K562 (cell line): Measurements from ENCODE around the gene KCND3. TPM values are rescaled to one million over a fixed set of nuclear protein-coding genes. Genes with fewer than 3 reads are reported as not detected.

Experiments used
- ATAC-seq: fragments of 200-7000 bp; cut with Tn5 transposase; 3 replicates; pipeline ENCODE4 v1.9.1; 2020; ENCODE audit warnings: moderate library complexity
- BruUV-seq: library from RNA; stranded (reverse); fragments of 400-500 nt; replicated peaks from 2 replicates; lab custom pipeline; 2021; lab: Mats Ljungman, UMichigan
- CTCF ChIA-PET: fragments of 300-600 bp; formaldehyde crosslinking; extraction: SDS; loops from one replicate; lab custom pipeline; 2021; ENCODE audit warnings: low intra/inter-chr PET ratio; lab: Yijun Ruan, JAX
- POLR2A ChIA-PET: fragments of 300-600, 350-650 bp; sonication (Branson Sonifier 250); formaldehyde crosslinking; extraction: SDS; loops from one replicate; lab custom pipeline; 2021; ENCODE audit warnings: antibody characterized with exemption, inconsistent platforms; lab: Yijun Ruan, JAX
- DNase-seq, 4 experiments: peaks; one replicate each; pipeline versions ENCODE4 v3.0.0 to v3.0.0-alpha.2; 2011 to 2018; ENCODE audit warnings: low spot score in 3 of 4, mixed read lengths in 3 of 4; ENCODE audit errors: extremely low read depth in 1 of 4
- FAIRE-seq: peaks from 2 replicates; lab custom pipeline; 2011; peaks lifted over from hg19 to GRCh38; lab: Jason Lieb, UNC
- H2AFZ ChIP-seq: 2 replicates; pipeline ENCODE4 v1.6.0; 2011; ENCODE audit warnings: low read depth, low read length, control low read depth, inconsistent platforms
- H3K27ac ChIP-seq: fragments of 200-600 bp; 3 replicates; pipeline ENCODE4 v1.8.0; 2011; ENCODE audit warnings: low read depth, mild to moderate bottlenecking, control low read depth, inconsistent platforms, low read length, moderate library complexity, mixed read lengths; ENCODE audit errors: extremely low read depth
- H3K27me3 ChIP-seq, 2 experiments: fragments of 300-600 bp in 1 of 2; 2 replicates in 1 of 2; 3 replicates in 1 of 2; pipeline versions ENCODE4 v1.6.0 to v1.8.0; 2011; ENCODE audit warnings: inconsistent platforms in 2 of 2, low read length in 2 of 2, mild to moderate bottlenecking in 1 of 2, mixed read lengths in 1 of 2, moderate library complexity in 1 of 2; ENCODE audit not compliant: control insufficient read depth in 2 of 2, insufficient read depth in 2 of 2
- H3K36me3 ChIP-seq: fragments of 300-600 bp; 3 replicates; pipeline ENCODE4 v1.8.0; 2011; ENCODE audit warnings: mild to moderate bottlenecking, low read length, inconsistent platforms; ENCODE audit not compliant: control insufficient read depth, insufficient read depth
- H3K4me1 ChIP-seq, 2 experiments: fragments of 200-600 bp in 1 of 2; replicated peaks in 1 of 2; 2 replicates in 1 of 2; 3 replicates in 1 of 2; pipeline versions ENCODE4 v1.5.1 to v1.8.0; 2011; ENCODE audit warnings: inconsistent platforms in 2 of 2, low read length in 2 of 2, mild to moderate bottlenecking in 1 of 2, mixed read lengths in 1 of 2, moderate library complexity in 1 of 2; ENCODE audit not compliant: control insufficient read depth in 2 of 2, insufficient read depth in 2 of 2
- H3K4me2 ChIP-seq: 2 replicates; pipeline ENCODE4 v1.6.1; 2011; ENCODE audit warnings: low read length, control low read depth, inconsistent platforms, mixed read lengths; ENCODE audit not compliant: insufficient read depth
- H3K4me3 ChIP-seq: fragments of 200-600 bp; sonication (generic), shearing (Covaris generic); 2 replicates; pipeline ENCODE4 v1.5.1; 2016; ENCODE audit warnings: control low read depth, inconsistent platforms
- H3K79me2 ChIP-seq: fragments of 200-600 bp; 3 replicates; pipeline ENCODE4 v1.8.0; 2011; ENCODE audit warnings: low read length, inconsistent platforms; ENCODE audit not compliant: control insufficient read depth, insufficient read depth
- H3K9ac ChIP-seq, 2 experiments: 2 replicates each; pipeline versions ENCODE4 v1.6.0 to v1.6.1; 2011; ENCODE audit warnings: low read depth in 2 of 2, low read length in 2 of 2, control low read depth in 1 of 2, inconsistent platforms in 1 of 2, mild to moderate bottlenecking in 1 of 2, mixed read lengths in 1 of 2; ENCODE audit not compliant: insufficient read depth in 1 of 2
- H3K9me1 ChIP-seq: one replicate; pipeline ENCODE4 v1.6.0; 2011; ENCODE audit warnings: inconsistent platforms, mild to moderate bottlenecking, low read length, moderate library complexity; ENCODE audit not compliant: control insufficient read depth, insufficient read depth
- H3K9me3 ChIP-seq: replicated peaks from 2 replicates; pipeline ENCODE4 v1.5.1; 2011; ENCODE audit warnings: low read depth, low read length, inconsistent platforms; ENCODE audit not compliant: control insufficient read depth, insufficient read depth
- H4K20me1 ChIP-seq: replicated peaks from 2 replicates; pipeline ENCODE4 v1.6.1; 2011; ENCODE audit warnings: low read length, inconsistent platforms, mixed read lengths; ENCODE audit not compliant: control insufficient read depth, insufficient read depth
- FOXO4 ChIP-seq: fragments of 450-650 bp; formaldehyde crosslinking; IDR thresholded peaks from 2 replicates; pipeline ENCODE4 v1.4.0; 2020; ENCODE audit warnings: mild to moderate bottlenecking, moderate library complexity
- POLR3A ChIP-seq: IDR thresholded peaks from 2 replicates; pipeline ENCODE4 v1.6.1; 2011; ENCODE audit warnings: borderline replicate concordance, mild to moderate bottlenecking, moderate library complexity; ENCODE audit not compliant: insufficient read length, insufficient read depth; ENCODE audit errors: extremely low read depth
- RFX5 ChIP-seq: IDR thresholded peaks from 2 replicates; pipeline ENCODE4 v1.6.1; 2011; ENCODE audit warnings: low read depth, mild to moderate bottlenecking, improper control_type of control experiment, low read length
- THRB ChIP-seq: fragments of 450-650 bp; formaldehyde crosslinking; conservative IDR thresholded peaks from 2 replicates; pipeline ENCODE4 v1.4.0; 2022; ENCODE audit warnings: mild to moderate bottlenecking, missing genetic modification characterization
- YBX1 ChIP-seq: fragments of 450-650 bp; IDR thresholded peaks from 2 replicates; pipeline ENCODE4 v1.7.1; 2016; ENCODE audit warnings: mild to moderate bottlenecking
- ZC3H4 ChIP-seq: sonication (generic); formaldehyde crosslinking; IDR thresholded peaks from 2 replicates; pipeline ENCODE4 v1.9.0; 2021; ENCODE audit warnings: missing genetic modification reagents, borderline replicate concordance
- ZNF124 ChIP-seq: sonication (generic); formaldehyde crosslinking; IDR thresholded peaks from 2 replicates; pipeline ENCODE4 v1.8.1; 2022; ENCODE audit warnings: missing genetic modification reagents
- ZNF174 ChIP-seq: fragments of 250-450 bp; sonication (Bioruptor Pico); IDR thresholded peaks from 2 replicates; pipeline ENCODE4 v1.4.0; 2020; ENCODE audit warnings: mild to moderate bottlenecking
- WGBS: fragments of 100-300 bp; shearing (Covaris generic); methylation state at CpG from one replicate; pipeline ENCODE4 v1.1.6; 2016; ENCODE audit warnings: low coverage, mixed read lengths; ENCODE audit not compliant: insufficient coverage; ENCODE audit errors: missing lambda C conversion rate; 5-methylcytosine and 5-hydroxymethylcytosine counted together
- in situ Hi-C: fragments of 300-500 bp; cut with MboI; formaldehyde crosslinking; loops from 4 replicates; pipeline ENCODE4 v1.15.0; 2018; ENCODE audit warnings: inconsistent platforms, mixed read lengths
- intact Hi-C: fragments of 100-400 bp; cut with micrococcal nuclease; formaldehyde crosslinking; loops from 2 replicates; pipeline ENCODE4 v1.14.2; 2022
- polyA plus RNA-seq, 8 experiments: library from polyadenylated mRNA; depleted of rRNA in 4 of 8; stranded (reverse) in 5 of 8; unstranded in 3 of 8; fragments of >200 nt; fragmentation: Nextera tagmentation in 2 of 8; fragmentation: Illumina TruSeq in 1 of 8; extraction: Ambion mirVana in 2 of 8; extraction: Trizol in 1 of 8; gene quantifications; 2 replicates each; pipeline versions ENCODE4 v1.2.1 to v1.2.3, GENCODE V29; 2011 to 2014; ENCODE audit warnings: inconsistent platforms in 1 of 8, missing spikeins in 1 of 8
- total RNA-seq, 7 experiments: library from RNA; depleted of rRNA in 6 of 7; stranded (reverse); fragments of >200 nt in 6 of 7; fragmentation: Illumina TruSeq in 2 of 7; extraction: Trizol in 2 of 7; gene quantifications; 2 replicates each; pipeline versions ENCODE4 v1.2.1 to v1.2.3, GENCODE V29; 2011 to 2021; ENCODE audit warnings: low replicate concordance in 1 of 7
- TF ChIP-seq, protein P1 (sequence below): sonication (generic); formaldehyde crosslinking; IDR thresholded peaks from 2 replicates; pipeline ENCODE4 v1.8.0; 2023; ENCODE audit warnings: mild to moderate bottlenecking, missing genetic modification reagents
- TF ChIP-seq, protein P2 (sequence below): sonication (generic); formaldehyde crosslinking; IDR thresholded peaks from 2 replicates; pipeline ENCODE4 v1.9.0; 2022; ENCODE audit warnings: mild to moderate bottlenecking, missing genetic modification reagents

Gene KCND3
- total and polyA plus RNA-seq, 9 of the 15 experiments (the other 6 are each of a cell fraction or from before 2014, with no cell fraction given): not detected

DNA sequence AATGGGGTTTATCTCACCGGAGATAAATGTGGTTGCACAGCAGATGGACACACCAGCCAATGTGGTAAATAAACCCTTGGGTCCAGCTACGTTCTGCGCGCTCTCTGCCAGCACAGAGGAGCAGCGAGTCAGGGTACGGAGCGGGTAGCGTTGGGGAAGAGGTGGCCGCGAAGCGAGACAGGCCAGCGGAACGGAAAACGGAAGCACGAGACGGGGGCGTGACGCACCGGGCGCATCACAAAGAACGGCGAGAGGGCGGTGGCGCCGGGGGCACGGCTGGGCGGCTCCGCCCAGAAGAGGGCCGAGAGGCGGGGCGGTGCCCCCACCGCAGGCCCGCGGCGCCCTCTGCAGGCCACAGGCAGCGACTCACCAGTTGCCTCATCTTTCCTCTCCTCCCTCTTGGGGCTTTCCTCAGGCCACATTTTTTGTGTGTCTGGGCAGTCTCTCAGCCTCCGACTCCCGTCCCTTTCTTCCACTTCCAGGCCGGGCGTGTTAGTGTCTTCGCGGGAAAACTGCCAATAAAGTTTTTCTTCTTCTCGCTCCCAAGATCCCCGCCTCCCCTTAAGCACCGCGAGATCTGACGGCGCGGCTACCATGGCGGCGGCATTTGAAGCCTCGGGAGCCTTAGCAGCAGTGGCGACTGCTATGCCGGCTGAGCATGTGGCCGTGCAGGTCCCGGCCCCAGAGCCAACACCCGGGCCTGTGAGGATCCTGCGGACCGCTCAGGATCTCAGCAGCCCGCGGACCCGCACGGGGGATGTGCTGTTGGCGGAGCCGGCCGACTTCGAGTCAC is 233.9 kb downstream of the KCND3 start, which contains the start of gene DDX20:
TSS of gene DDX20 (plus strand) at position 571 of the 793 bp plus-strand sequence. CDS start at position 595, 24 bp downstream.
- peaks cover 0 to 2% of the 10 kb centered on the region in 2 experiments; a peak in 2 of 5 replicates for H3K27me3 ChIP-seq
- peaks cover 35% of the 10 kb centered on the region for H3K36me3 ChIP-seq
- H2AFZ ChIP-seq: peak within 1 kb of the TSS; percentile 99
- H3K9me1 ChIP-seq: no peaks in the 10 kb centered on the region
- peaks cover 32% of the 10 kb centered on the region for H3K79me2 ChIP-seq
- DNase-seq (peak; percentile 96 to 99 (median 98)), ATAC-seq (peak; percentile 94), FAIRE-seq (peak; percentile 84)
- H3K4me1 ChIP-seq: peaks cover 9 to 15% of the 10 kb centered on the region in 2 experiments
- peak within 1 kb of the TSS; percentile 91 to 97 for H3K9ac ChIP-seq
- H3K4me3 ChIP-seq: peak within 1 kb of the TSS; percentile 87
- H3K27ac ChIP-seq: peak within 1 kb of the TSS; percentile 78
- ChIA-PET POLR2A (interaction anchor here (0.6 to 3.3 kb wide), 7 partner anchors 9 to 556 kb away, joined by 3 to 43 read pairs (median 4); no protein-coding TSS in a partner anchor), CTCF (interaction anchor here (0.7 to 1.8 kb wide), 5 partner anchors 38 to 532 kb away, joined by 3 to 32 read pairs (median 4); no protein-coding TSS in a partner anchor)
- no peaks in the 10 kb centered on the region for H4K20me1 ChIP-seq
- peak within 1 kb of the TSS; percentile 91 for H3K4me2 ChIP-seq
- no TSS peak for BruUV-seq
- WGBS: 2% methylated on average over 59 of the region's 67 CpGs
- H3K9me3 ChIP-seq: no peaks in the 10 kb centered on the region
- intact Hi-C loops: loop anchor here (1.0 kb wide), 1 partner anchor 40 kb away; no protein-coding TSS in a partner anchor
- in situ Hi-C loops: loop anchor here (5.0 kb wide), 1 partner anchor 273 kb away; no protein-coding TSS in a partner anchor
- TF ChIP-seq, protein P1, sequence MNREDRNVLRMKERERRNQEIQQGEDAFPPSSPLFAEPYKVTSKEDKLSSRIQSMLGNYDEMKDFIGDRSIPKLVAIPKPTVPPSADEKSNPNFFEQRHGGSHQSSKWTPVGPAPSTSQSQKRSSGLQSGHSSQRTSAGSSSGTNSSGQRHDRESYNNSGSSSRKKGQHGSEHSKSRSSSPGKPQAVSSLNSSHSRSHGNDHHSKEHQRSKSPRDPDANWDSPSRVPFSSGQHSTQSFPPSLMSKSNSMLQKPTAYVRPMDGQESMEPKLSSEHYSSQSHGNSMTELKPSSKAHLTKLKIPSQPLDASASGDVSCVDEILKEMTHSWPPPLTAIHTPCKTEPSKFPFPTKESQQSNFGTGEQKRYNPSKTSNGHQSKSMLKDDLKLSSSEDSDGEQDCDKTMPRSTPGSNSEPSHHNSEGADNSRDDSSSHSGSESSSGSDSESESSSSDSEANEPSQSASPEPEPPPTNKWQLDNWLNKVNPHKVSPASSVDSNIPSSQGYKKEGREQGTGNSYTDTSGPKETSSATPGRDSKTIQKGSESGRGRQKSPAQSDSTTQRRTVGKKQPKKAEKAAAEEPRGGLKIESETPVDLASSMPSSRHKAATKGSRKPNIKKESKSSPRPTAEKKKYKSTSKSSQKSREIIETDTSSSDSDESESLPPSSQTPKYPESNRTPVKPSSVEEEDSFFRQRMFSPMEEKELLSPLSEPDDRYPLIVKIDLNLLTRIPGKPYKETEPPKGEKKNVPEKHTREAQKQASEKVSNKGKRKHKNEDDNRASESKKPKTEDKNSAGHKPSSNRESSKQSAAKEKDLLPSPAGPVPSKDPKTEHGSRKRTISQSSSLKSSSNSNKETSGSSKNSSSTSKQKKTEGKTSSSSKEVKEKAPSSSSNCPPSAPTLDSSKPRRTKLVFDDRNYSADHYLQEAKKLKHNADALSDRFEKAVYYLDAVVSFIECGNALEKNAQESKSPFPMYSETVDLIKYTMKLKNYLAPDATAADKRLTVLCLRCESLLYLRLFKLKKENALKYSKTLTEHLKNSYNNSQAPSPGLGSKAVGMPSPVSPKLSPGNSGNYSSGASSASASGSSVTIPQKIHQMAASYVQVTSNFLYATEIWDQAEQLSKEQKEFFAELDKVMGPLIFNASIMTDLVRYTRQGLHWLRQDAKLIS (CRISPR knock-in tag): peak; percentile 98
- TF ChIP-seq, protein P2, sequence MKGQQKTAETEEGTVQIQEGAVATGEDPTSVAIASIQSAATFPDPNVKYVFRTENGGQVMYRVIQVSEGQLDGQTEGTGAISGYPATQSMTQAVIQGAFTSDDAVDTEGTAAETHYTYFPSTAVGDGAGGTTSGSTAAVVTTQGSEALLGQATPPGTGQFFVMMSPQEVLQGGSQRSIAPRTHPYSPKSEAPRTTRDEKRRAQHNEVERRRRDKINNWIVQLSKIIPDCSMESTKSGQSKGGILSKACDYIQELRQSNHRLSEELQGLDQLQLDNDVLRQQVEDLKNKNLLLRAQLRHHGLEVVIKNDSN: peak; percentile 56
- no peak for TF ChIP-seq YBX1
- no peak for TF ChIP-seq ZNF124 (CRISPR knock-in tag)
- TF ChIP-seq FOXO4 (CRISPR knock-in tag): no peak
- TF ChIP-seq ZC3H4 (CRISPR knock-in tag): no peak
- TF ChIP-seq RFX5: no peak; the same call in 1 of the 2 replicates
- peak; percentile 62; the same call in 1 of the 2 replicates for TF ChIP-seq THRB (CRISPR knock-in tag)
- TF ChIP-seq ZNF174: no peak
- no peak for TF ChIP-seq POLR3A
